ENCODE measurements around the gene CPT1B. TPM values are rescaled to one million over a fixed set of nuclear protein-coding genes. Genes with fewer than 3 reads are reported as not detected.
"Not testable (repeated sequence)": the region's sequence is repeated elsewhere in the genome, so short reads cannot be mapped to it uniquely, and the experiment has no call there.

Gene CPT1B
- total RNA-seq, 1 donor from 2014 or later, result 11.5 TPM

- peak; percentile 45 for DNase-seq (ENCODE audit: low read depth)
Observed at GRCh38 chr22:50529897-50530579, 48.2 kb downstream of the CPT1B start, which contains the start of gene TYMP. TSS of gene TYMP (minus strand) at chr22:50530012. CDS start at chr22:50529709, 303 bp downstream.

- DNase-seq (ENCODE audit: low read depth), result no peak
Observed at GRCh38 chr22:50529416-50529896, 48.8 kb downstream of the CPT1B start.

- DNase-seq (ENCODE audit: low read depth), result peak; percentile 54
Observed at GRCh38 chr22:50528682-50529415, 49.4 kb downstream of the CPT1B start.

GRCh38 chr22:50527921-50528681 is 50.1 kb downstream of the CPT1B start:
- DNase-seq (ENCODE audit: low read depth), result no peak

GRCh38 chr22:50526834-50527801 is 51.1 kb downstream of the CPT1B start:
- no peak for DNase-seq (ENCODE audit: low read depth)

GRCh38 chr22:50526108-50526833 is 52.0 kb downstream of the CPT1B start:
- DNase-seq (ENCODE audit: low read depth), result peak; percentile 75

GRCh38 chr22:50525858-50526107 is 52.4 kb downstream of the CPT1B start:
- no peak for DNase-seq (ENCODE audit: low read depth)

- peak; percentile 96 for DNase-seq (ENCODE audit: low read depth)
Observed at GRCh38 chr22:50525104-50525857, 52.9 kb downstream of the CPT1B start, which contains the start of gene SCO2. TSS of gene SCO2 (minus strand) at chr22:50525598. CDS start at chr22:50524411, 1,187 bp downstream.

- no peak for DNase-seq (ENCODE audit: low read depth)
Observed at GRCh38 chr22:50524676-50525103, 53.5 kb downstream of the CPT1B start.

GRCh38 chr22:50523806-50524675 is 54.2 kb downstream of the CPT1B start:
- no peak for DNase-seq (ENCODE audit: low read depth)

GRCh38 chr22:50523458-50523805 is 54.8 kb downstream of the CPT1B start:
- DNase-seq (ENCODE audit: low read depth), result no peak

- DNase-seq (ENCODE audit: low read depth), result no peak
Observed at GRCh38 chr22:50522806-50523438, 55.3 kb downstream of the CPT1B start.

GRCh38 chr22:50522208-50522805 is 55.9 kb downstream of the CPT1B start:
- DNase-seq (ENCODE audit: low read depth), result no peak

- no peak for DNase-seq (ENCODE audit: low read depth)
Observed at GRCh38 chr22:50521710-50522109, 56.5 kb downstream of the CPT1B start.

- no peak for DNase-seq (ENCODE audit: low read depth)
Observed at GRCh38 chr22:50520826-50521453, 57.3 kb downstream of the CPT1B start.

- not testable (repeated sequence) for DNase-seq (ENCODE audit: low read depth)
Observed at GRCh38 chr22:50520184-50520583, 58.0 kb downstream of the CPT1B start.

- no peak for DNase-seq (ENCODE audit: low read depth)
Observed at GRCh38 chr22:50519151-50519550, 59.1 kb downstream of the CPT1B start.
